22Rv1 (cell line): Measurements from ENCODE around the gene WDR64.

Experiments
- CTCF ChIP-seq: fragments of 450-650 bp; IDR thresholded peaks from 2 replicates; pipeline ENCODE4 v1.5.1; 2017; ENCODE audit warnings: mild to moderate bottlenecking
- ZFX ChIP-seq: fragments of 450-650 bp; IDR thresholded peaks from 2 replicates; pipeline ENCODE4 v1.6.1; 2017; ENCODE audit warnings: antibody characterized with exemption, borderline replicate concordance

GRCh38 chr1:241823925-241824324, 171.8 kb downstream of the WDR64 start:
- TF ChIP-seq CTCF: no peak
- TF ChIP-seq ZFX: no peak
